GM21529 (cell line): ENCODE data around the gene MARCKS.

Experiments used
- ATAC-seq: cut with Tn5 transposase; IDR thresholded peaks from one replicate; pipeline ENCODE4 v1.9.1; 2021; ENCODE audit not compliant: unreplicated experiment

Gene MARCKS

GRCh38 chr6:113848811-113849210 lies 8.3 kb upstream of the MARCKS start:
- no peak for ATAC-seq

GRCh38 chr6:113853252-113853651 lies 3.9 kb upstream of the MARCKS start:
- no peak for ATAC-seq

GRCh38 chr6:113854531-113855499 lies 2.3 kb upstream of the MARCKS start:
- peak; percentile 24 for ATAC-seq

- ATAC-seq = no peak
Measured at GRCh38 chr6:113855500-113856374, 1.4 kb upstream of the MARCKS start.

- no peak for ATAC-seq
Measured at GRCh38 chr6:113856375-113856624, 845 bp upstream of the MARCKS start.

- no peak for ATAC-seq
Measured at GRCh38 chr6:113857556-113858479, 673 bp downstream of the MARCKS start.

GRCh38 chr6:113858480-113859348 lies 1.6 kb downstream of the MARCKS start:
- peak; percentile 69 for ATAC-seq

GRCh38 chr6:113859349-113860180 lies 2.4 kb downstream of the MARCKS start:
- no peak for ATAC-seq

- no peak for ATAC-seq
Measured at GRCh38 chr6:113860181-113860955, 3.2 kb downstream of the MARCKS start.

- ATAC-seq = no peak
Measured at GRCh38 chr6:113862112-113862511, 5.0 kb downstream of the MARCKS start.

- ATAC-seq = no peak
Measured at GRCh38 chr6:113870917-113871316, 13.8 kb downstream of the MARCKS start.

GRCh38 chr6:113871975-113872374 lies 14.8 kb downstream of the MARCKS start:
- peak; percentile 30 for ATAC-seq

- peak; percentile 90 for ATAC-seq
Measured at GRCh38 chr6:113873043-113873667, 16.0 kb downstream of the MARCKS start.

- ATAC-seq = no peak
Measured at GRCh38 chr6:113875470-113875869, 18.3 kb downstream of the MARCKS start.

- ATAC-seq = no peak
Measured at GRCh38 chr6:113876695-113877094, 19.6 kb downstream of the MARCKS start.

- ATAC-seq = peak; percentile 100
Measured at GRCh38 chr6:113879186-113880096, 22.3 kb downstream of the MARCKS start.

- no peak for ATAC-seq
Measured at GRCh38 chr6:113881478-113881980, 24.4 kb downstream of the MARCKS start.
